K562 (cell line): ENCODE measurements around the gene ST14. TPM values are rescaled to one million over a fixed set of nuclear protein-coding genes. Genes with fewer than 3 reads are reported as not detected.
"Not testable (repeated sequence)": the region's sequence is repeated elsewhere in the genome, so short reads cannot be mapped to it uniquely, and the experiment has no call there.

Source experiments
- ATAC-seq: fragments of 200-7000 bp; cut with Tn5 transposase; 3 replicates; pipeline ENCODE4 v1.9.1; 2020; ENCODE audit warnings: moderate library complexity
- BruUV-seq: library from RNA; stranded (reverse); fragments of 400-500 nt; replicated peaks from 2 replicates; lab custom pipeline; 2021; lab: Mats Ljungman, UMichigan
- CTCF ChIA-PET: fragments of 300-600 bp; formaldehyde crosslinking; extraction: SDS; loops from one replicate; lab custom pipeline; 2021; ENCODE audit warnings: low intra/inter-chr PET ratio; lab: Yijun Ruan, JAX
- POLR2A ChIA-PET: fragments of 300-600, 350-650 bp; sonication (Branson Sonifier 250); formaldehyde crosslinking; extraction: SDS; loops from one replicate; lab custom pipeline; 2021; ENCODE audit warnings: antibody characterized with exemption, inconsistent platforms; lab: Yijun Ruan, JAX
- DNase-seq, 4 experiments: peaks; one replicate each; pipeline versions ENCODE4 v3.0.0 to v3.0.0-alpha.2; 2011 to 2018; ENCODE audit warnings: low spot score in 3 of 4, mixed read lengths in 3 of 4; ENCODE audit errors: extremely low read depth in 1 of 4
- FAIRE-seq: peaks from 2 replicates; lab custom pipeline; 2011; peaks lifted over from hg19 to GRCh38; lab: Jason Lieb, UNC
- H2AFZ ChIP-seq: 2 replicates; pipeline ENCODE4 v1.6.0; 2011; ENCODE audit warnings: low read depth, low read length, control low read depth, inconsistent platforms
- H3K27ac ChIP-seq: fragments of 200-600 bp; 3 replicates; pipeline ENCODE4 v1.8.0; 2011; ENCODE audit warnings: low read depth, mild to moderate bottlenecking, control low read depth, inconsistent platforms, low read length, moderate library complexity, mixed read lengths; ENCODE audit errors: extremely low read depth
- H3K27me3 ChIP-seq, 2 experiments: fragments of 300-600 bp in 1 of 2; 2 replicates in 1 of 2; 3 replicates in 1 of 2; pipeline versions ENCODE4 v1.6.0 to v1.8.0; 2011; ENCODE audit warnings: inconsistent platforms in 2 of 2, low read length in 2 of 2, mild to moderate bottlenecking in 1 of 2, mixed read lengths in 1 of 2, moderate library complexity in 1 of 2; ENCODE audit not compliant: control insufficient read depth in 2 of 2, insufficient read depth in 2 of 2
- H3K36me3 ChIP-seq: fragments of 300-600 bp; 3 replicates; pipeline ENCODE4 v1.8.0; 2011; ENCODE audit warnings: mild to moderate bottlenecking, low read length, inconsistent platforms; ENCODE audit not compliant: control insufficient read depth, insufficient read depth
- H3K4me1 ChIP-seq, 2 experiments: fragments of 200-600 bp in 1 of 2; replicated peaks in 1 of 2; 2 replicates in 1 of 2; 3 replicates in 1 of 2; pipeline versions ENCODE4 v1.5.1 to v1.8.0; 2011; ENCODE audit warnings: inconsistent platforms in 2 of 2, low read length in 2 of 2, mild to moderate bottlenecking in 1 of 2, mixed read lengths in 1 of 2, moderate library complexity in 1 of 2; ENCODE audit not compliant: control insufficient read depth in 2 of 2, insufficient read depth in 2 of 2
- H3K4me2 ChIP-seq: 2 replicates; pipeline ENCODE4 v1.6.1; 2011; ENCODE audit warnings: low read length, control low read depth, inconsistent platforms, mixed read lengths; ENCODE audit not compliant: insufficient read depth
- H3K4me3 ChIP-seq: fragments of 200-600 bp; sonication (generic), shearing (Covaris generic); 2 replicates; pipeline ENCODE4 v1.5.1; 2016; ENCODE audit warnings: control low read depth, inconsistent platforms
- H3K79me2 ChIP-seq: fragments of 200-600 bp; 3 replicates; pipeline ENCODE4 v1.8.0; 2011; ENCODE audit warnings: low read length, inconsistent platforms; ENCODE audit not compliant: control insufficient read depth, insufficient read depth
- H3K9ac ChIP-seq, 2 experiments: 2 replicates each; pipeline versions ENCODE4 v1.6.0 to v1.6.1; 2011; ENCODE audit warnings: low read depth in 2 of 2, low read length in 2 of 2, control low read depth in 1 of 2, inconsistent platforms in 1 of 2, mild to moderate bottlenecking in 1 of 2, mixed read lengths in 1 of 2; ENCODE audit not compliant: insufficient read depth in 1 of 2
- H3K9me1 ChIP-seq: one replicate; pipeline ENCODE4 v1.6.0; 2011; ENCODE audit warnings: inconsistent platforms, mild to moderate bottlenecking, low read length, moderate library complexity; ENCODE audit not compliant: control insufficient read depth, insufficient read depth
- H3K9me3 ChIP-seq: replicated peaks from 2 replicates; pipeline ENCODE4 v1.5.1; 2011; ENCODE audit warnings: low read depth, low read length, inconsistent platforms; ENCODE audit not compliant: control insufficient read depth, insufficient read depth
- H4K20me1 ChIP-seq: replicated peaks from 2 replicates; pipeline ENCODE4 v1.6.1; 2011; ENCODE audit warnings: low read length, inconsistent platforms, mixed read lengths; ENCODE audit not compliant: control insufficient read depth, insufficient read depth
- CBFA2T2 ChIP-seq: fragments of 450-650 bp; conservative IDR thresholded peaks from 2 replicates; pipeline ENCODE4 v1.6.1; 2017; ENCODE audit warnings: mild to moderate bottlenecking
- CBFA2T3 ChIP-seq: fragments of 450-650 bp; IDR thresholded peaks from 2 replicates; pipeline ENCODE4 v1.6.1; 2017
- CBFB ChIP-seq: sonication (generic); formaldehyde crosslinking; IDR thresholded peaks from 2 replicates; pipeline ENCODE4 v1.4.0; 2020; ENCODE audit warnings: mild to moderate bottlenecking, missing genetic modification reagents
- MTF1 ChIP-seq: fragments of 250-450 bp; sonication (Bioruptor Pico); IDR thresholded peaks from 2 replicates; pipeline ENCODE4 v1.9.0; 2021; ENCODE audit warnings: moderate library complexity, mild to moderate bottlenecking, inconsistent platforms, borderline replicate concordance
- PKNOX1 ChIP-seq: fragments of 450-650 bp; IDR thresholded peaks from 2 replicates; pipeline ENCODE4 v1.6.1; 2016
- SMARCC2 ChIP-seq: fragments of 450-650 bp; IDR thresholded peaks from 2 replicates; pipeline ENCODE4 v1.6.1; 2017; ENCODE audit warnings: antibody characterized with exemption, moderate library complexity, mild to moderate bottlenecking, low read depth
- TAF9B ChIP-seq: fragments of 450-650 bp; IDR thresholded peaks from 2 replicates; pipeline ENCODE4 v1.6.1; 2018; ENCODE audit warnings: mild to moderate bottlenecking; ENCODE audit not compliant: partially characterized antibody
- ZBTB17 ChIP-seq: fragments of 450-650 bp; formaldehyde crosslinking; IDR thresholded peaks from 2 replicates; pipeline ENCODE4 v1.4.0; 2020; ENCODE audit warnings: mild to moderate bottlenecking
- WGBS: fragments of 100-300 bp; shearing (Covaris generic); methylation state at CpG from one replicate; pipeline ENCODE4 v1.1.6; 2016; ENCODE audit warnings: low coverage, mixed read lengths; ENCODE audit not compliant: insufficient coverage; ENCODE audit errors: missing lambda C conversion rate; 5-methylcytosine and 5-hydroxymethylcytosine counted together
- in situ Hi-C: fragments of 300-500 bp; cut with MboI; formaldehyde crosslinking; loops from 4 replicates; pipeline ENCODE4 v1.15.0; 2018; ENCODE audit warnings: inconsistent platforms, mixed read lengths
- intact Hi-C: fragments of 100-400 bp; cut with micrococcal nuclease; formaldehyde crosslinking; loops from 2 replicates; pipeline ENCODE4 v1.14.2; 2022
- polyA plus RNA-seq, 8 experiments: library from polyadenylated mRNA; depleted of rRNA in 4 of 8; stranded (reverse) in 5 of 8; unstranded in 3 of 8; fragments of >200 nt; fragmentation: Nextera tagmentation in 2 of 8; fragmentation: Illumina TruSeq in 1 of 8; extraction: Ambion mirVana in 2 of 8; extraction: Trizol in 1 of 8; gene quantifications; 2 replicates each; pipeline versions ENCODE4 v1.2.1 to v1.2.3, GENCODE V29; 2011 to 2014; ENCODE audit warnings: inconsistent platforms in 1 of 8, missing spikeins in 1 of 8
- total RNA-seq, 7 experiments: library from RNA; depleted of rRNA in 6 of 7; stranded (reverse); fragments of >200 nt in 6 of 7; fragmentation: Illumina TruSeq in 2 of 7; extraction: Trizol in 2 of 7; gene quantifications; 2 replicates each; pipeline versions ENCODE4 v1.2.1 to v1.2.3, GENCODE V29; 2011 to 2021; ENCODE audit warnings: low replicate concordance in 1 of 7

Gene ST14
- total and polyA plus RNA-seq, 9 of the 15 experiments (the other 6 are each of a cell fraction or from before 2014, with no cell fraction given), result 0.08 to 0.20 TPM; not detected in 7

- not testable (repeated sequence) for BruUV-seq, H3K9me3 ChIP-seq, H3K79me2 ChIP-seq, H3K36me3 ChIP-seq
- TF ChIP-seq PKNOX1, result 0 out of 2 replicates have a peak, but pooled peaks have one; percentile 15
- TF ChIP-seq, all 486 proteins: peak for 1; not testable (repeated sequence) for 485
- H3K9ac ChIP-seq, ATAC-seq, H3K4me2 ChIP-seq, H2AFZ ChIP-seq, DNase-seq, H3K4me1 ChIP-seq, FAIRE-seq, in situ Hi-C loops, H4K20me1 ChIP-seq, CTCF ChIA-PET, H3K4me3 ChIP-seq, H3K9me1 ChIP-seq, intact Hi-C loops, H3K27ac ChIP-seq: not testable (repeated sequence)
- WGBS, result 7% methylated on average over 3 of the region's 3 CpGs
- H3K27me3 ChIP-seq, result peaks cover 46 to 70% of the 10 kb centered on the region in 2 experiments
- POLR2A ChIA-PET, result interaction anchor here (0.6 to 0.7 kb wide), 2 partner anchors 17 to 193 kb away, joined by 3 read pairs; no protein-coding TSS in a partner anchor
These were observed 12.4 kb downstream of the ST14 start for GRCh38 chr11:130172001-130172400.

GRCh38 chr11:130174642-130175041, 15.1 kb downstream of the ST14 start:
- no peak for ATAC-seq
- Histone ChIP-seq H3K36me3 (no peaks in the 10 kb centered on the region), H3K9me3 (no peaks in the 10 kb centered on the region), H3K27me3 (peaks cover 60 to 75% of the 10 kb centered on the region in 2 experiments), H3K4me1 (peaks cover 0 to 3% of the 10 kb centered on the region in 2 experiments; a peak in 1 of 5 replicates), H3K9me1 (no peaks in the 10 kb centered on the region), H2AFZ (no peak overlapping the region), H3K9ac (no peak overlapping the region), H3K4me3 (no peak overlapping the region), H3K79me2 (no peaks in the 10 kb centered on the region), H3K27ac (no peak overlapping the region), H4K20me1 (peaks cover 5% of the 10 kb centered on the region; the same call in 1 of the 2 replicates), H3K4me2 (no peak overlapping the region)
- no TSS peak for BruUV-seq
- ChIA-PET POLR2A (no interaction called here), CTCF (no interaction called here)
- TF ChIP-seq ZBTB17 (CRISPR knock-in tag) (no peak), SMARCC2 (no peak), MTF1 (CRISPR knock-in tag) (no peak), CBFA2T3 (peak; percentile 46; the same call in 1 of the 2 replicates), CBFA2T2 (0 out of 2 replicates have a peak, but pooled peaks have one; percentile 15), CBFB (CRISPR knock-in tag) (no peak), TAF9B (no peak)
- 2% methylated on average over 4 of the region's 4 CpGs for WGBS
- DNase-seq, result no peak
- intact Hi-C loops, result no loop called here
- in situ Hi-C loops, result no loop called here
- FAIRE-seq, result no peak
